Left ventricle myocardium inferior (tissue), 1 donor: ENCODE measurements around the gene KCNMB2. TPM values are rescaled to one million over a fixed set of nuclear protein-coding genes. Genes with fewer than 3 reads are reported as not detected.

Source experiments
- DNase-seq: peaks from one replicate; pipeline ENCODE4 v3.0.0-alpha.2; 2020
- H3K27ac ChIP-seq: fragments of 200-600 bp; replicated peaks from 2 replicates; pipeline ENCODE4 v1.8.0; 2021
- H3K27me3 ChIP-seq: fragments of 200-600 bp; 2 replicates; pipeline ENCODE4 v1.8.0; 2021; ENCODE audit warnings: low read depth
- H3K36me3 ChIP-seq: fragments of 200-600 bp; 2 replicates; pipeline ENCODE4 v1.8.0; 2021
- H3K4me1 ChIP-seq: fragments of 200-600 bp; 2 replicates; pipeline ENCODE4 v1.8.0; 2021
- H3K4me3 ChIP-seq: fragments of 200-600 bp; 2 replicates; pipeline ENCODE4 v1.8.0; 2021; ENCODE audit warnings: mild to moderate bottlenecking, moderate library complexity
- H3K9me3 ChIP-seq: fragments of 200-600 bp; replicated peaks from 2 replicates; pipeline ENCODE4 v1.8.0; 2021
- intact Hi-C: fragments of 100-400 bp; cut with micrococcal nuclease; formaldehyde crosslinking; loops from one replicate; pipeline ENCODE4 v1.11.0; 2022
- total RNA-seq: library from RNA; stranded (reverse); fragmentation: NEBNext Ultra II Directional; extraction: Animal tissue kit (Norgen Biotek cat#: 25700); gene quantifications from one replicate; pipeline ENCODE4 v1.2.1, GENCODE V29; 2021
- TF ChIP-seq, protein P1 (sequence below): fragments of 200-600 bp; IDR thresholded peaks from 2 replicates; pipeline ENCODE4 v1.8.0; 2021; ENCODE audit warnings: antibody characterized with exemption, mild to moderate bottlenecking, borderline replicate concordance
- donor health status: DM: no; HTN: yes; CAD: no; lungs with severe emphysema.

KCNMB2 gene
- total RNA-seq, 1 donor from 2014 or later = 2.1 TPM

DNA sequence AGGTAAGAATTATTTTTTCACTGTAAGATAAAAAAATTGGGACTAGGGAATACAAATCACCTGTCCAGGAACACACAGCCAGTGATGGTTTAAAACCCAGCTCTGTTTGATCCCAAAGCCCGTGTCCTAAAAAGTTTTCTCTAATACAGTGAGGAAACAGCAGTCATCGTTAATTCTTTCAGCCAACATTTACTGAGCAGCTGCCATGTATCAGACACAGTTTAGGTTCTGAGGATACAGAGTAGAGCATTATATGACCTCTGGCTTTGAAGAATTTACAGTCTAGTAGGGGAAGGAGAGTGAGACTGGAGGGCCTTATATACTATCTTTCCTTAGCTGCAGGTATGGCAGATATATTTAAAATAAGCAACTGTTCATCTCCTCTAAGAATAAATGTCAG, 82.7 kb downstream of the KCNMB2 start:
- no peaks in the 10 kb centered on the region for H3K36me3 ChIP-seq
- TF ChIP-seq, protein P1, sequence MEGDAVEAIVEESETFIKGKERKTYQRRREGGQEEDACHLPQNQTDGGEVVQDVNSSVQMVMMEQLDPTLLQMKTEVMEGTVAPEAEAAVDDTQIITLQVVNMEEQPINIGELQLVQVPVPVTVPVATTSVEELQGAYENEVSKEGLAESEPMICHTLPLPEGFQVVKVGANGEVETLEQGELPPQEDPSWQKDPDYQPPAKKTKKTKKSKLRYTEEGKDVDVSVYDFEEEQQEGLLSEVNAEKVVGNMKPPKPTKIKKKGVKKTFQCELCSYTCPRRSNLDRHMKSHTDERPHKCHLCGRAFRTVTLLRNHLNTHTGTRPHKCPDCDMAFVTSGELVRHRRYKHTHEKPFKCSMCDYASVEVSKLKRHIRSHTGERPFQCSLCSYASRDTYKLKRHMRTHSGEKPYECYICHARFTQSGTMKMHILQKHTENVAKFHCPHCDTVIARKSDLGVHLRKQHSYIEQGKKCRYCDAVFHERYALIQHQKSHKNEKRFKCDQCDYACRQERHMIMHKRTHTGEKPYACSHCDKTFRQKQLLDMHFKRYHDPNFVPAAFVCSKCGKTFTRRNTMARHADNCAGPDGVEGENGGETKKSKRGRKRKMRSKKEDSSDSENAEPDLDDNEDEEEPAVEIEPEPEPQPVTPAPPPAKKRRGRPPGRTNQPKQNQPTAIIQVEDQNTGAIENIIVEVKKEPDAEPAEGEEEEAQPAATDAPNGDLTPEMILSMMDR = no peak
- peaks cover 19% of the 10 kb centered on the region for H3K4me1 ChIP-seq
- H3K9me3 ChIP-seq = peaks cover 1% of the 10 kb centered on the region
- DNase-seq = no peak
- no peaks in the 10 kb centered on the region for H3K27me3 ChIP-seq
- H3K27ac ChIP-seq = peak overlapping the region; percentile 47
- intact Hi-C loops = no loop called here
- H3K4me3 ChIP-seq = peak overlapping the region; percentile 54

DNA sequence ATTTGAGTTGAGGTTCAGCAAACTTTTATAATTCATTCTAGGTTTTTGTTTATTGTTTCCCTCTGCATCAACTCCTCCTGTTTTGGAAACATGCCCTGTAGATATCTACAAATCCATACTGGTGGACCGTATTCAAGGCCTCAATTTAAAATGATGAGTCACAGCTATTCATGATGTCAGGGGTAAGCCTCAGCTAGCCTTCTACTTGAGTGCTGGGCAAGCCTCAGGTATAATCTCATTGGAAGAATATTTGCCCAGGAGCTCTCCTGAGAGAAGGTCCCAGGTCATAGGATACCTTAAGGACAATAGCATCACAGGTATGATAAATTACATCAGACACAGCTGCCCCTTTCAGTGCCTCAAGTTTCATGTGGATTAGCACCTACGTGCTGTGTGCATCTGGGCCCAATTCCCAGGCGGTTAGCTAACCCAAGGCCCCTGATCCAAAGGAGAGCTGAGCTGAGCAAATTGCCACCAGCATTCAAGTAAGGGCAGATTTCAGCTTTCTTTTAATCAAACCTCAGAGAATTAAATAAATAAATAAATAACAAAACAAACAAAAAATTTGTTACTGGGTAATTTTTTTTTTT, 87.5 kb downstream of the KCNMB2 start:
- intact Hi-C loops = no loop called here
- TF ChIP-seq, protein P1 = no peak
- Histone ChIP-seq H3K36me3 (no peaks in the 10 kb centered on the region), H3K4me3 (no peak overlapping the region), H3K9me3 (no peaks in the 10 kb centered on the region), H3K4me1 (peaks cover 10% of the 10 kb centered on the region), H3K27ac (no peak overlapping the region), H3K27me3 (no peaks in the 10 kb centered on the region)
- no peak for DNase-seq

DNA sequence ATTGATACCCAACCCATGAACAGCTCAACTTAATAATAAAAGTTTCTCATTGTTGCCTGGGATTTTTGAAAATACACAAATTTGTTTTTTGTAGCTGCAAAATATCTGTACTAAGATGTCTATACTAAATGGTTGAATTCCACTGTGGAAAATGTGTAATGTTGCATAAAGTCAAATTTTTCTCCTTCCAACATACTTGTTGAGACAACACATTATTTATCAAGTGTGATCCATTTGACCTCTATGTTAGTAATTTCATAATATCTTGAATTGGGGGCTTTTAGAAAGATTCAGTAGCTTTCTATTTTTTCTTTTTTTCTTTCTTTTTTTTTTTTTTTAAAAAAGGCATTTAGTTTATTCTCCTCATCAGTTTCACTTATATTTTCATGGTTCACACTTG, 88.0 kb downstream of the KCNMB2 start:
- TF ChIP-seq, protein P1 = no peak
- DNase-seq = no peak
- intact Hi-C loops = no loop called here
- Histone ChIP-seq H3K4me1 (peaks cover 7% of the 10 kb centered on the region), H3K9me3 (no peaks in the 10 kb centered on the region), H3K27ac (no peak overlapping the region), H3K4me3 (no peak overlapping the region), H3K27me3 (no peaks in the 10 kb centered on the region), H3K36me3 (no peaks in the 10 kb centered on the region)

DNA sequence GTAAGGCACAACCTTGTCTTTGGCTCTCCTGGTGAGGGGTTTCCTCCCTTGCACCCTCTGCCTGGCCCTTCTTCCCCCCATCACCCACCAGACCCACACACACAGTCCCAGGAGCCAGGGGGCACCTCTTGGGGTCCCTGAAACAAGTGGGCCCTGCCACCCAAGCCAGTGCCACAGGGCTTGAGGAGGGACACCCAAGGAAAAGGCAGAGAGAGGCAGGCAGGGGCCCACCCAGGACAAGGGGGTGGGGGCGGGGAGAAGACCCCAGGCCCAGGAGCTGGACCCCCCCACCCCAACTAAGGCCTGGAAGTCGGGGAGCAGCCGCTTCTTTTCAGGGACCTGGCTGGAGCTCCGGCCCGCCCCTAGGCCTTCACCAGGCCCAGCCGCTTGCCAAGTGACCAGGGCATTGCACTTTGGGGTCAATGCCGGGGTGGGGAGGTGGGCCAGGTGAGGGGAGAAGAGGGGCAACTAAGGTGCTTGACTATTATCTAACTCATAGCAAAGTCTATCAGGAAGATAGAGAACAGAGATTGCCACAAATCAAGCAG, 88.9 kb downstream of the KCNMB2 start:
- peaks cover 9% of the 10 kb centered on the region for H3K4me1 ChIP-seq
- DNase-seq = no peak
- intact Hi-C loops = no loop called here
- TF ChIP-seq, protein P1 = no peak
- no peak overlapping the region for H3K4me3 ChIP-seq
- no peaks in the 10 kb centered on the region for H3K27me3 ChIP-seq
- no peak overlapping the region for H3K27ac ChIP-seq
- H3K36me3 ChIP-seq = no peaks in the 10 kb centered on the region
- H3K9me3 ChIP-seq = no peaks in the 10 kb centered on the region

DNA sequence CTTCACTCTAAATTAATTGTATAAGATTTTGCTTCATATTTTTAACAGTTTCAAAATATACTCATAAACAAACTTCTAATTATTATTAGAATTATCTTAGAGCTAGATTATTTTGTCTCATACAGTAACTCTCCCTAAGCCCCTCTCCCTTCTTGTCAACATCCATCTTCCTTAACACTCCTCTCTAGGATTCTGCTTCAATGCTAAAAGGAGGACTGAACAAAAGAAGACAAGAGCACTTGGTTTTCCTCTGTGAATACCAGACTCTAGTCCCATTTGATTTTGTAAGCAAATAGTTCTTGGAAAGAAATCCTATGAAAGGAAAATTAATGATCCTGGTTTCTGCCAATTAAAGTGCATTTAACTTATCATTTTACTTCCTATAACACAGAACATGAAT, 91.8 kb downstream of the KCNMB2 start:
- no peak for DNase-seq
- H3K27ac ChIP-seq = no peak overlapping the region
- intact Hi-C loops = no loop called here
- no peak overlapping the region for H3K4me3 ChIP-seq
- peaks cover 10% of the 10 kb centered on the region for H3K4me1 ChIP-seq
- no peaks in the 10 kb centered on the region for H3K9me3 ChIP-seq
- TF ChIP-seq, protein P1 = no peak
- H3K27me3 ChIP-seq = no peaks in the 10 kb centered on the region
- no peaks in the 10 kb centered on the region for H3K36me3 ChIP-seq
